HL-60 (cell line): ENCODE results near the gene SNTG2.

Experiments used
- DNase-seq, 2 experiments: peaks; one replicate each; pipeline ENCODE4 v3.0.0-alpha.2; 2010 to 2020; ENCODE audit warnings: low read depth in 1 of 2, low spot score in 1 of 2
- H3K27ac ChIP-seq: fragments of 250-450 bp; sonication (Bioruptor Pico); replicated peaks from 2 replicates; pipeline ENCODE4 v1.5.1; 2020; ENCODE audit warnings: mild to moderate bottlenecking, moderate library complexity
- H3K27me3 ChIP-seq: fragments of 250-450 bp; sonication (Bioruptor Pico); 2 replicates; pipeline ENCODE4 v1.5.1; 2021; ENCODE audit warnings: mild to moderate bottlenecking, moderate library complexity; ENCODE audit not compliant: insufficient read depth, poor library complexity, severe bottlenecking
- H3K4me3 ChIP-seq: replicated peaks from 2 replicates; pipeline ENCODE4 v1.5.1; 2011; ENCODE audit warnings: mild to moderate bottlenecking, control low read depth, low read length; ENCODE audit not compliant: insufficient read depth
- CTCF ChIP-seq: IDR thresholded peaks from one replicate; pipeline ENCODE4 v1.5.1; 2011; ENCODE audit warnings: low read length, control low read depth, inconsistent platforms; ENCODE audit not compliant: insufficient read depth
- GABPA ChIP-seq: IDR thresholded peaks from 2 replicates; pipeline ENCODE4 v1.6.1; 2012; ENCODE audit warnings: low read depth
- POLR2AphosphoS5 ChIP-seq: IDR thresholded peaks from 2 replicates; pipeline ENCODE4 v1.6.1; 2012; ENCODE audit warnings: low read depth
- SPI1 ChIP-seq: IDR thresholded peaks from 2 replicates; pipeline ENCODE4 v1.6.1; 2012; ENCODE audit warnings: low read depth, mild to moderate bottlenecking, borderline replicate concordance
- TF ChIP-seq, protein P1 (sequence below): IDR thresholded peaks from 2 replicates; pipeline ENCODE4 v1.6.1; 2012; ENCODE audit warnings: low read depth; ENCODE audit not compliant: insufficient replicate concordance

SNTG2 gene

DNA sequence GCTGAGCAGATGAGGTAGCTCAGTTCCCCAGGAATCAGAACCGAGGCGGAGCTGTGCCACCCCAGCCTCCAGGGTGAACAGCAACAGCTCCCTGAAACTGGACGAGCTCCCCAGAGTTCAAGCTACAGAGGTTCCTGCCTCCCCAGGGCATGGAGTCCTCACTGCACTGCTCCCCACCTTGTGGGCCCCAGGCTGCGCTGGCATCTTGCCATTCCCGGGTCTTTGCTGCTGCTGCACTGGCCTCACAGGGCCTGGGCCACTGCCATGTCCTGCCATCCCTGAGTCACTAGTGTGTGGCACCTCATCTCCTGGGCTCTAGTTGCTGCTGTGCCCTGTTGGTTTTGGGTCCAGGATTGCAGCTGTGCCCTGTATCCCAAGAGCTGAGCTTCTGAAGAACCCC lies 166.9 kb downstream of the SNTG2 start:
- no peak for TF ChIP-seq POLR2AphosphoS5
- no peak for TF ChIP-seq SPI1
- TF ChIP-seq CTCF: no peak
- no peak for TF ChIP-seq GABPA
- TF ChIP-seq, protein P1, sequence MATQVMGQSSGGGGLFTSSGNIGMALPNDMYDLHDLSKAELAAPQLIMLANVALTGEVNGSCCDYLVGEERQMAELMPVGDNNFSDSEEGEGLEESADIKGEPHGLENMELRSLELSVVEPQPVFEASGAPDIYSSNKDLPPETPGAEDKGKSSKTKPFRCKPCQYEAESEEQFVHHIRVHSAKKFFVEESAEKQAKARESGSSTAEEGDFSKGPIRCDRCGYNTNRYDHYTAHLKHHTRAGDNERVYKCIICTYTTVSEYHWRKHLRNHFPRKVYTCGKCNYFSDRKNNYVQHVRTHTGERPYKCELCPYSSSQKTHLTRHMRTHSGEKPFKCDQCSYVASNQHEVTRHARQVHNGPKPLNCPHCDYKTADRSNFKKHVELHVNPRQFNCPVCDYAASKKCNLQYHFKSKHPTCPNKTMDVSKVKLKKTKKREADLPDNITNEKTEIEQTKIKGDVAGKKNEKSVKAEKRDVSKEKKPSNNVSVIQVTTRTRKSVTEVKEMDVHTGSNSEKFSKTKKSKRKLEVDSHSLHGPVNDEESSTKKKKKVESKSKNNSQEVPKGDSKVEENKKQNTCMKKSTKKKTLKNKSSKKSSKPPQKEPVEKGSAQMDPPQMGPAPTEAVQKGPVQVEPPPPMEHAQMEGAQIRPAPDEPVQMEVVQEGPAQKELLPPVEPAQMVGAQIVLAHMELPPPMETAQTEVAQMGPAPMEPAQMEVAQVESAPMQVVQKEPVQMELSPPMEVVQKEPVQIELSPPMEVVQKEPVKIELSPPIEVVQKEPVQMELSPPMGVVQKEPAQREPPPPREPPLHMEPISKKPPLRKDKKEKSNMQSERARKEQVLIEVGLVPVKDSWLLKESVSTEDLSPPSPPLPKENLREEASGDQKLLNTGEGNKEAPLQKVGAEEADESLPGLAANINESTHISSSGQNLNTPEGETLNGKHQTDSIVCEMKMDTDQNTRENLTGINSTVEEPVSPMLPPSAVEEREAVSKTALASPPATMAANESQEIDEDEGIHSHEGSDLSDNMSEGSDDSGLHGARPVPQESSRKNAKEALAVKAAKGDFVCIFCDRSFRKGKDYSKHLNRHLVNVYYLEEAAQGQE: no peak
- H3K27me3 ChIP-seq: no peaks in the 10 kb centered on the region
- no peak for DNase-seq
- H3K27ac ChIP-seq: no peak overlapping the region
- no peak overlapping the region for H3K4me3 ChIP-seq

DNA sequence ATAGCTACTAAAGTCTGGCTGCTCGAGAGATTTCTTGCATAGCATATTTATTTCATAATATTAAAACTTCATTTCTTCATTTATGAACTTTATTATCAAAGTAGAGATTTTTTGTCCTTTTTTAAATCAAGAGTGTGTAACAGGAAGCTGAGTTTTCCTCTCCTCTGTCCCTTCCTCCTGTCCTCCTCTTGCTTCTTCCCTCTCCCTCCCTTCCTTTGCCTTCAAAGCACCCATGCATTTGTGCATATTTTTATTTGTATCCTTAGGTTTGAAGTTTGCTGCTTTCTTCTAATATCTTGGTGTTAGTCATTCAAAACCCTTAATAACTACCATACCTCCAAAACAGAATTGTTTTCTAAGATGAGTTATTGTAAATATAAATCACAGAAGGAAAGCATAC lies 174.6 kb downstream of the SNTG2 start:
- Histone ChIP-seq H3K4me3 (no peak overlapping the region), H3K27ac (no peak overlapping the region), H3K27me3 (no peaks in the 10 kb centered on the region)
- DNase-seq: no peak
- TF ChIP-seq SPI1 (no peak), GABPA (no peak), POLR2AphosphoS5 (no peak), CTCF (no peak)
- TF ChIP-seq, protein P1: no peak

DNA sequence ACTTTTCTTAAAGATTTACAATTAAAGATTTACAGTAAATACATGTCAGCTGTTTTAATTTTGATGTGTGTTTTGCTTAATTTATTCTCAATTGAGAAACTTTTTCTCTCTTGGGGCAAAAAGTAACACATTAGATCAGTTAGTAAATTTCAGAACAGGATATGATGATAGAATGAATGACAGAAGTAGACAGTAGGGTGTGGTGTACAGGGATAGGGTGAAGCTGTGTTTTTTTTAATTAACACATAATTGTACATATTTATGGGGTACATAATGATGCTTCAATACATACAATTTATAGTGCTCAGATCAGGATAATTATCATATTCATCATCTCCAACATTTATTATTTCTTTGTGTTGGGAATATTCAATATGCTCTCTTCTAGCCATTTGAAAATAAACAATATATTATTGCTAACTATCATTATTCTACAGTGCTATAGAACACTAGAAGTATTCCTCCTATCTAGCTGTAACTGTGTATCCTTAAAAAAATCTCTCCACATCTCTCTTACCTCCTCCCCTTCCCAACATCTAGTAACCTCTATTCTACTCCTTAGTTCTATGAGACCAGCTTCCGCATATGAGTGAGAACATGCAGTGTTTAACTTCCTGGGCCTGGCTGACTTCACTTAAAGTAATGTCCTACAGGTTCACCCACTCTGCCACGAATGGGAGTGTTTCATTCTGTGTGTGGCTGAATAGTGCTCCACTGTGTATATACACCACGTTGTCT lies 175.2 kb downstream of the SNTG2 start:
- no peak overlapping the region for H3K27ac ChIP-seq
- no peaks in the 10 kb centered on the region for H3K27me3 ChIP-seq
- no peak overlapping the region for H3K4me3 ChIP-seq
- no peak for DNase-seq
- TF ChIP-seq, protein P1: no peak
- no peak for TF ChIP-seq POLR2AphosphoS5
- no peak for TF ChIP-seq GABPA
- TF ChIP-seq CTCF: no peak
- no peak for TF ChIP-seq SPI1
